Cardiac septum (tissue), 1 donor: Measurements from ENCODE around the gene PSMA8. TPM values are rescaled to one million over a fixed set of nuclear protein-coding genes. Genes with fewer than 3 reads are reported as not detected.
"Not testable (repeated sequence)": the region's sequence is repeated elsewhere in the genome, so short reads cannot be mapped to it uniquely, and the experiment has no call there.

Experiments
- DNase-seq: peaks from one replicate; pipeline ENCODE4 v3.0.0-alpha.2; 2020; ENCODE audit warnings: low spot score
- intact Hi-C: fragments of 100-400 bp; cut with DNase I; formaldehyde crosslinking; loops from one replicate; pipeline ENCODE4 v1.14.0; 2022
- total RNA-seq: library from RNA; stranded (reverse); fragmentation: NEBNext Ultra II Directional; extraction: Animal tissue kit (Norgen Biotek cat#: 25700); gene quantifications from one replicate; pipeline ENCODE4 v1.2.1, GENCODE V29; 2021
- donor health status: DM: no; HTN: no; CAD: no.

The PSMA8 gene
- total RNA-seq, 1 donor from 2014 or later, result not detected

DNA sequence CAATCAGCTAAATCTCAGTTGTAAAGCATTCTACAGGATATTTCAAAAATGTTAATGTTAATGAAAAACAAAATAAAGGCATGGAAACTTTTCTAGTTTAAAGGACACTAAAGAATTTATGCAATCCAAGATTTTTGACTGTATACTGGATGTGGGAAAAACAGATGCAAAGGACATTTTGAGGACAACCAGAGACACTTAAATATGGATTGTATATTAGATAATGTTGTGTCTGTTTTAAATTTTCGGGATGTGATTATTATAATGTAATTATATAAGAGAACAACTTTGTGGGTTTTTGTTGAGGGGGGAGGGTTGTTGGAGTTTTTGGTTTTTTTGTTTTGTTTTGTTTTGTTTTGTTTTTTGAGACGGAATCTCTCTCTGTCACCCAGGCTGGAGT, 30.9 kb downstream of the PSMA8 start:
- intact Hi-C loops, result no loop called here
- DNase-seq, result no peak

DNA sequence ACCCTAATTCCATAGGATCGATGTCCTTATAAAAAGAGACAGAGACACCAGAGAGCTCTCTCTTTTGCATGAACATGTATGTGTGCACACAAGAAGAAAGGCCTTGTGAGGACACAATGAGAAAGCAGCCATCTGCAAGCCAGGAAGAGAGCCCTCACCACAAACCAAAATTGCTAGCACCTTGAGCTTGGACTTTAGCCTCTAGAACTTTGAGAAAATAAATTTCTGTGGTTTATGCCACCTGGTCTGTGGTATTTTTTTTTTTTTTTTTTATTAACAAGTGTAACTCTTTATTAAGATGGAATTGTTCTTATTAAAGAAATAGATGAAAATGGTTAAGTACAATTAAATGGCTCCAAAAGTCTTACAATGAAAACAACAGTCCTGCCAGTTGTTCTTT, 33.9 kb downstream of the PSMA8 start:
- intact Hi-C loops, DNase-seq: not testable (repeated sequence)

DNA sequence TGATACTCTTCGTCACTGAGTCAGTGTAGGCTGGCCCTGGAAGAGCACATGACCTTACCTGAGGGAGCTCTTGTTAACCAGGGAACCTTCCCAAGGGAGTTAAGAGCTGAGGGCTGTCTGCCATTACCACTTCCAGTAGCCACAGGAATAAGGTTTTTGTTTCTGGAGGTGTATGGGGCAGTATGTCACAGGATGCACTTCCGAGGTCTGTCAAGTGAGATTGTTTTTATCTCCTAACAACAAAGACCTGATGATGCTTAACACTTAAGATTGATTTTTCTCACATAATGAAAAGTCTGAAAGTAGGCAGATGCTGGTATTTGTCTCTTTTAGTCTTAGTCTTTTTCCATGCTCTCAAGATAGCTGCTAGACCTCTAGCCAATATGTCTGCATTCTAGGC, 41.8 kb downstream of the PSMA8 start:
- DNase-seq, result no peak
- intact Hi-C loops, result no loop called here

DNA sequence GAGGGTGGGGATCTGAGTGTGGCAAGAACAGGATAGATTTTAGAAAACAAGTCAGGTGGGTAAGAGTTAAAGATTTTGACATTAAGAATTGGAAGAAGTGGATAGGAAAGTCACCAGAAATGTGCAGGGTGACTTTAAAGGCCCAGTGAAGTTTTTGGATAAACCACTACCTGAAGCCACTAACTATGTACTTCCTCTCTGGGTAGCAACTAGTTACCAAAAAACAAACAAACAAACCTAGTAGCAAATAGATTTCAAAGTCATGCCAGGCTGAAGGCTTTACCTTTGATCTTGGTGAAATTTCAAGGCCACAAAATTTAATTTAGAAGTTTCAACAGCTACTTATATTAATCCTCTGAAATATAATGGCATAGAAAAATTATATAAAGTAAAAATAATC, 42.5 kb downstream of the PSMA8 start:
- intact Hi-C loops, result no loop called here
- no peak for DNase-seq

DNA sequence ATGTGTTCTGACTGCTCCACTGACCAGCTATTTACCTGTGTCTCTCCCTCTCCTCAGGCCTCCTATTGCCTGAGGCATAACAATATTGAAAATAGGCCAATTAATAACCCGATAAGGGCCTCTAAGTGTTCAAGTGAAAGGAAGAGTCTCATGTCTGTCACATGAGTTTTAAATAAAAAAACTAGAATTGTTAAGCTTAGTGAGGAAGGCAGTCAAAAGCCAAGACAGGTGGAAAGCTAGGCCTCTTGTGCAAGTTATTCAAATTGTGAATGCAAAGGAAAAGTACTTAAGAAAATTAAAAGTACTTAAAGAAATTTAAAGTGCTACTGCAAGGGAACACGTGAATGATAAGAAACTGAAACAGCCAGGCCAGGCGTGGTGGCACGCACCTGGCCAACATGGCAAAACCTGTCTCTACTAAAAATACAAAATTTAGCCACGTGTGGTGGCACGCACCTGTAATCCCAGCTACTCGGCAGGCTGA, 47.7 kb downstream of the PSMA8 start:
- intact Hi-C loops, result no loop called here

DNA sequence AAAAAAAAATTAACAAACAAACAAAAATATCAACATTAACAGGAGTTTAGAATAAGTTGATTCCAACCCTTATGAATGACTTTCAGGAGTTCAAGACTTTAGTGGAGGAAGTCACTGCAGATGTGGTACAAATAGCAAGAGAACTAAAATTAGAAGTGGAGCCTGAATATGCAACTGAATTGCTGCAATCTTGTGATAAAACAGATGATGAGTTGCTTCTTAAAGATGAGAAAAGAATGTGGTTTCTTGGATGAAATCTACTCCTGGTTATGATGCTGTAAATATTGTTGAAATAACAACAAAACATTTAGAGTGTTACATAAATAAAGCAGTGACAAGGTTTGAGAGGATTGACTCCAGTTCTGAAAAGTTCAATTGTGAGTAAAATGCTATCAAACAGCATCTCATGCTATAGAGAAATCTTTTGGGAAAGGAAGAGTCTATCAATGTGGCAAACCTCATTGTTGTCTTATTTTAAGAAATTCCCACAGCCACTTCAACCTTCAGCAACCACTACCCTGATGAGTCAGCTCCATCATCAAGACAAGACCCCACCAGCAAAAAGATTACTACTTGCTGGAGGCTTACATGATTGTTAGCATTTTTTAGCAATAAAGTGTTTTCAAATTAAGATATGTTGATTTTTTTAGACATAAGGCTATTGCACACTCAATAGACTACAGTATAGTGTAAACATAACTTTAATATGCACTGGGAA, 49.9 kb downstream of the PSMA8 start:
- intact Hi-C loops, result no loop called here
- DNase-seq, result no peak

More for the DNA sequence above, 47.7 kb downstream of the PSMA8 start:
- DNase-seq, result no peak

DNA sequence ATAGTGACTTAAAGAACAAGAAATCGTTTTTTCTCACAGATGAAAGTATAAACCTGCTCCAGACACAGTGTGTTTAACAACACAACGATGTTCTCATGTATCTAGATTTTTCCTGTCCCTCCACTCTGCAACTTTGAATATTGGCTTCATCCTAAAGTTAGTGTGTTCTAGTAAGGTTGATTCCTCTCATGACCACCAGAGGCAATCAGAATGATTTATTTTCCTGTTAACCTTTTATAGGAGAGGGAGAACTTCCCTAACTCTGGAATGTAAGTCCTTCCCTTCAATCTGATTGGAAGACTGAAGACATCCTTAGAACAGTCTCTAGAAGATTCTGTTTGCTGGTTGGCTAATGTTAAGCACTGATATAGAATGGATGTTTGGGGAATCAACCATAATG, 51.6 kb downstream of the PSMA8 start:
- intact Hi-C loops, result no loop called here
- DNase-seq, result no peak

DNA sequence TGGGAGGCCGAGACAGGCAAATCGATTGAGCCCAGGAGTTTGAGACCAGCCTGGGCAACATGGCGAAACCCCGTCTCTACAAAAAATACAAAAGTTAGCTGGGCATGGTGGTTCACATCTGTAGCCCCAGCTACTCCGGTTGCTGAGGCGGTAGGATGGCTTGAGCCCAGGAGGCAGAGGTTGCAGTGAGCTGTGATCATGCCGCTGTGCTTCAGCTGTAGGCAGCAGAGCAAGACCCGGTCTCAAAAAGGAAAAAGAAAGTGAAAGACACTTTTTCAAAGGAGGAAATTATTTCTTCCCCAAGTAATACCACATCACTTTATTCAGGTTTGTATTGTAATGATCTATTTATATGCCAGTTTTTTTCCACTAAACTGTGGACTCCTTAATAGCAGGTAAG, 56.8 kb downstream of the PSMA8 start:
- DNase-seq, result no peak
- intact Hi-C loops, result no loop called here

DNA sequence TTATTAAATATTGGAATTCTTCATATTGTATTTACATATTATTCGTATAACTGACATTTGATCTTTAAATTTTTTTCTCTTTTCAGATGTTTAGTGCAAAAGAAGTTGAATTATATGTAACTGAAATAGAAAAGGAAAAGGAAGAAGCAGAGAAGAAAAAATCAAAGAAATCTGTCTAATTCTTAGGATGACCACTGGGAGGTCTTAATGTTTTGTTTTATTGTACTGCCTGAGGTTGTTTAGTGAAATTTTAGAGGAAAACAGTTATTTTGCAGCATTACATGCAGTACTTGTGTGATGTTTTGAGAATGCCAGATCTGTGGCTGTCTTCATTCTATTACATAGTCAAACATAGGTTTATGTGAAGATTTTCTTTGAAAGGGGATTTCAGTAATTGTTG, 58.6 kb downstream of the PSMA8 start:
- intact Hi-C loops, result no loop called here
- DNase-seq, result no peak

DNA sequence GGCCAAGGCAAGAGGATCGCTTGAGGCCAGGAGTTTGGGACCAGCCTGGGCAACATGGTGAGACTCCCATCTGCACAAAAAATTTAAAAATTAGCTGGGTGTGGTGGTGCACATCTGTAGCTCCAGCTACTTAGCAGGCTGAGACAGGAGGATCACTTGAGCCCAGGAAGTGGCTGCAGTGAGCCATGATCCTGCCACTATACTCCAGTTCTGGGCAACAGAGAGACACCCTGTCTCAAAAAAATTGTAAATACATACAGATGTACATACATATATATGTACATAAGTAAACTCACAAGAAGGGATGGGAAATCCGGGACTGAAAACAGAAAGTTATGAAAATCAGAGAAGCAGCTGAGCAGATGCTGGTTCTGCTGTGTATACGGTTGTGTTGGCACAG, 62.9 kb downstream of the PSMA8 start:
- intact Hi-C loops, result no loop called here

DNA sequence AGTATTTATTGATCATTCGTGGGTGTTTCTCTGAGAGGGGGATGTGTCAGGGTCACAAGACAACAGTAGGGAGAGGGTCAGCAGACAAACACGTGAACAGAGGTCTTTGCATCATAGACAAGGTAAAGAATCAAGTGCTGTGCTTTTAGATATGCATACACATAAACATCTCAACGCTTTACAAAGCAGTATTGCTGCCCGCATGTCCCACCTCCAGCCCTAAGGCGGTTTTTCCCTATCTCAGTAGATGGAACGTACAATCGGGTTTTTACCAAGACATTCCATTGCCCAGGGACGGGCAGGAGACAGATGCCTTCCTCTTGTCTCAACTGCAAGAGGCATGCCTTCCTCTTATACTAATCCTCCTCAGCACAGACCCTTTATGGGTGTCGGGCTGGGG, 68.3 kb downstream of the PSMA8 start:
- intact Hi-C loops, DNase-seq: not testable (repeated sequence)

More for the DNA sequence above, 62.9 kb downstream of the PSMA8 start:
- no peak for DNase-seq

DNA sequence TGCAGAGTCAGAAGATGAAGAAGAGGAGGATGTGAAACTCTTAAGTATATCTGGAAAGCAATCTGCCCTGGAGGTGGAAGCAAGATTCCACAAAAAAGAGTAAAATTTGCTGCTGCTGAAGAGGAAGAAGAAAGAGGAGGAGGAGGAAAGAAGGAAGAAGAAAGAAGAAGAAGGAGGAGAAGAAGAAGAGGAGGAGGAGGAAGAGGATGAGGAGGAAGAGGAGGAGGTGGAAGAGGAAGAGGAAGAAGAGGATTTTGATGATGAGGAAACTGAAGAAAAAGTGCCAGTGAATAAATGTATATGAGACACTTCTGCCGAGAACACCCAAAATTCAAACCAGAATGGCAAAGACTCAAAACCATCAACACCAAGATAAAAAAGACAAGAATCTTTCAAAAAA, 71.6 kb downstream of the PSMA8 start:
- intact Hi-C loops, result no loop called here
- no peak for DNase-seq

DNA sequence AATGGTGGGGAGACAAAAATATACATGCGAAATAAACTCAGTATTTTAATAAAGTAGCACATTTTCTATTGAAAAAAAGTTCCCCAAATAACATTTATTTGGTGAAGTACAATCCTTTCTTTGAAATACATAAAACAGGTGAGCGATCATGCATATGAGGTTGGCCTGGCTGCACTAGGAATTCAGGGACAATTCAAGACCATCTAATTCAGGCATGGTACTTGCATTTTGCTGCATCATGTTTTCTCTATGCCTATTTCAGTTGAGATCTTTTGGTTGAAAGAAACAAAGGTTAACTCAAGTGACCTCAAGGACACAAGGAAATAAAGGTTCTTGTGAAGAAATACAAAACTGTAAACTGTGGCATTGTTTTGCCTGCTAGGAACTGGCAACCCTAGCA, 72.8 kb downstream of the PSMA8 start:
- no peak for DNase-seq
- intact Hi-C loops, result no loop called here

DNA sequence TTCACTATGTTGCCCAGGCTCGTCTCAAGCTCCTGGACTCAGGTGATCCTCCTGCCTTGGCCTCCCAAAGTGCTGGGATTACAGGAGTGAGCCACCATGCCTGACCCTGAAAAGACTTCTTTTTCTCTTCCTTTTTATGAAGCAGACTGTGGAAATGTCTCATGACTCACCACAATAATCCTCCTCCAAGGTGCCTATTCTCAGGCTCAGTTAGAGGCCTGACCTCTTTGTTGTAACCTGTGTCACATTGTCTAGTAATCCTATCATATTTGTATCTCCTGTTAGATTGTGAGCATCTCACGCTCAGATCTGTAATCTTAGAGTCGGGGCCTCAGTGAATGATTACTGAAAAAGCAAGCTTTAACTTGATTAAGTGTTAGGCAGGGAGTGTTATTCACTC, 74.3 kb downstream of the PSMA8 start:
- no peak for DNase-seq
- intact Hi-C loops, result no loop called here

DNA sequence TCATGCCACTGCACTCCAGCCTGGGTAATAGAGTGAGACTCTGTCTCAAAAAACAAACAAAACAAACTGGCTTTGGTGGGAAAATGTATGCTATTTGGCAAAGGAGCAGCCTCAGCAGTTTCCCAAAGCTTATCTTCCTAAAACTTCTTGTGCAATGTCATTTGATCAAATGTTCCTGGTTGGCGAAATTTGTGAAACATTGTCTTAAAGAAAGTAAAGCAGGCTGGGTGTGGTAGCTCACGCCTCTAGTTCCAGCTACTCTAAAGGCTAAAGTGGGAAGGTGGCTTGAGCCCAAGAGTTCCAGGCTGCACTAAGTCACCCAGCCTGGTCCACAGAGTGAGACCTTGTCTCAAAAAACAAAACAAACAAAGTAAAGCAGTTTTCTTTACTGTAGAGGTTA, 75.3 kb downstream of the PSMA8 start:
- intact Hi-C loops, result no loop called here

DNA sequence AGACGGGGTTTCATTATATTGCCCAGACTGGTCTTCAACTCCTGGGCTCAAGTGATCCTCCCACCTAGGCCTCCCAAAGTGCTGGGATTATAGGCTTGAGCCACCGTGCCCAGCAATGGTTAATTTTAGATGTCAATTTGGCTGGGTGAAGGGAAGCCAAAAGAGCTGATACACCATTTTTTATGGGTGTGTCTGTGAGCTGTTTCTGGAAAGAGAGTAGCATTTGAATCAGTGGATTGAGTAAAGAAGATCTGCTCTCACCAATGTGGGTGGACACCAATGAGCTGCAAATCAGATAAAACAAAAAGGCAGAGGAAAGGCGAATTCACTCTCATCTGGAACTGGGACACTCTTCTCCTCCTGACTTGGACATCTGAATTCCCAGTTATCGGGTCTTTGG, 76.5 kb downstream of the PSMA8 start:
- no peak for DNase-seq
- intact Hi-C loops, result no loop called here

More for the DNA sequence above, 75.3 kb downstream of the PSMA8 start:
- no peak for DNase-seq

DNA sequence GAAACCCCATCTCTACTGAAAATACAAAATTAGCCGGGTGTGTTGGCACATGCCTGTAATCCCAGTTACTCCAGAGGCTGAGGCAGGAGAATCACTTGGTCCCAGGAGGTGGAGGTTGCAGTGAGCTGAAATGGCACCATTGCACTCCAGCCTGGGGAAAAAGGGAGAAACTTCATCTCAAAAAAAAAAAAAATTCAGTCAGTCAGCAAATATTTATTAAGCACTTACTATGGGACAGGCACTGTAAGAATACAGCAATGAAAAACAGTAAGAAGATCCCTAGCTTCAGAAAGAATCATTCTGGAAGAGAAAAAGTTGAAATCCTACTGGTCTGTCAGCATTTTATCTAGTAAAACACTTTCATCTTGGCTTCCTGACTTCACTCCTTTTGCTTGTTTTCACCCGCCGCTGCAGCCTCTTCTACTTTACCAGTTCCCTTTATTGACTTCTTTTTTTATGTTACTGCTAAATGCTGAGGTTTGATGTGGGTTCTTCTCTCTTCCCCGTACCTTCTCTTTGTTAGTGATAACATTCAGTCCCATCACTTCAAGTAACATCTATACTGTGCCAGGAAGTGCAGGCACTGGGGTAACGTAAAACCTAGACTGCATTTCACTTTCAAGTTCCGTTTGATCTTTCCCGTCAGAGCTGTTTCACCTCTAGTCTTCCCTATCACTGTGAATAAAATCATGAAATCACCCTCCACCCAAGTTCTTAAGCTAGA, 81.7 kb downstream of the PSMA8 start:
- intact Hi-C loops, result no loop called here
- no peak for DNase-seq

DNA sequence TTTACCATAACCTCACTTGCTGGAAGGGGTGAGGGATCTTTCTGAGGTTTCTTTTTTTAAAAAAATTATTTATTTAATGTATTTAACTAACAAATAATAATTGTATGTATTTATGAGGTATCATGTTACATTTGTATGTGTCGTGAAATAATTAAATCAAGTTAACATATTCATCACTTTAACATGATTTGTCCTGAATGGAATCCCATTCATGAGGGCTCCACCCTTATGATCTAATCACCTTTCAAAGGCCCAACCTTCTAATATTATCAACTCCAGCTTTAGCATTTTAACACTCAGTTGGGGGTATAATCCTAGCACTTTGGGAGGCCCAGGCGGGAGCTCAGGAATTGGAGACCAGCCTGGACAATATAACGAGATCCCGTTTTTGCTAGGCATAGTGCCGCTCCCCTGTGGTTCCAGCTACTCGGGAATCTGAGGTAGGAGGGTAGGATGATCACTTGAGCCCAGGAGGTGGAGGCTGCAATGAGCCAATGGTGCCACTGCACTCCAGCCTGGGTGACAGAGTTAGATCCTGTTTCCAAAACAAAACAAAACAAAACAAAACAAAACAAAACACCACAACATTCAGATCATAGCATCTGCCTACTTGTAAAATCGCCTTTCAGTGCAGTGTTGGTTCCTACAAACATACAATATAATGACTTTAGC, 91.5 kb downstream of the PSMA8 start:
- intact Hi-C loops, result no loop called here
- DNase-seq, result no peak

DNA sequence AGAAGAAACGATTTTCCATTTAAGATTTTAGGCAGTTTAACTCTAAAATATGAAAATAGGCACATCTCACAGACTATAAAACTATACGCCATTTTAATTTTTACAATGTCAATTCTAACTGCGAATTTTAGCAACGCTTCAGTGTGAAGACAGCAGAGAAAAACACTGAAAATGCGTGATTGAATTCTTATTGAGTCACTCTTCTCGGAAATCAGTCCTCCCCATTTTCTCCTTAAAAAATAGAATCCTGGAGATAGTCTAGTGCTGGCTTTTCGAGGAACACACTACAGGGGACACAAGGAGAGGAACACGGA, 92.2 kb downstream of the PSMA8 start:
- no peak for DNase-seq
- intact Hi-C loops, result loop anchor here (2.0 kb wide), 1 partner anchor 135 kb away; the partner anchor contains the start of gene SS18

DNA sequence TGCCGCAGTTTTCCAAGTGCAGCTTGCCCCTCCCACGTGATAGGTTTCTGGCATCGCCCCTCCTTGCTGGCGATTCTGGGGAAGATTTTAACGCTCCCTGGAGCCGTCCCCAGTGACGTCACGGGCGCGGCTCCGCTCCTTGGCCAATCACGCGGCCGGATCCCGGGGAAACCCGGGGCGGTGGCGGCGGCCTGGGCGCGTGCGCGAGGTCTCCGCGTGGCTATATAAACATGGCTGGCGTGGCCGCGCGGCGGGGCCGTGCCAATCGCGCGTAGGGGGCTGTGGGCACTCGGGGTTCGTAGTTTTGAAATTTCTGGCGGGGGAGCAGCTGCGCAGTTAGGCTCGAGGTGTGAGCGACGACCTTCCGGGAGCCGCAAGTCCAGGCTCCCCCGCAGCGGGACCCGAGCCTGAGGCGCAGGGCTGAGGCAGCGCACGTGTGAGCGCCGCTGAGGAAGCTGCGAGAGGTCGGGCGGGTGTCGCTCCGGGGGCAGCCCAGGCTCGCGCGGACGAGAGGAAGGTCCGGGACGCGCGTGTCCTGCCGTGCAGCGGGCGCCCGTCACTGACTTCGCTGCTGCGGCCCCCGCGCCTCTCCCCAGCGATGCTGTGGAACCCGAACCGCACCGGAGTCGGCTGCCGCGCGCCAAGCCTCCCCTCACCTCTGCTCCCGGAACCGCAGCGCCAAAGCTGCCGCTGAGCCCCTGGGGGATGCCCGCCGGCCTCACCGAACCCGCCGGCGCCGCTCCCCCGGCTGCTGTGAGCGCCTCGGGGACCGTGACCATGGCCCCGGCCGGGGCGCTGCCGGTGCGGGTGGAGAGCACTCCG, 92.8 kb downstream of the PSMA8 start, which contains the start of gene TAF4B:
TSS of gene TAF4B (plus strand) at position 217 of the 822 bp plus-strand sequence. CDS start at position 706, 489 bp downstream.
- intact Hi-C loops, result loop anchor here (2.0 kb wide), 1 partner anchor 136 kb away; the partner anchor contains the start of gene SS18

More for the DNA sequence above, 92.8 kb downstream of the PSMA8 start, which contains the start of gene TAF4B:
- peak; percentile 92 for DNase-seq
